ENCODE measurements around the gene MSH5.

Gene MSH5

DNA sequence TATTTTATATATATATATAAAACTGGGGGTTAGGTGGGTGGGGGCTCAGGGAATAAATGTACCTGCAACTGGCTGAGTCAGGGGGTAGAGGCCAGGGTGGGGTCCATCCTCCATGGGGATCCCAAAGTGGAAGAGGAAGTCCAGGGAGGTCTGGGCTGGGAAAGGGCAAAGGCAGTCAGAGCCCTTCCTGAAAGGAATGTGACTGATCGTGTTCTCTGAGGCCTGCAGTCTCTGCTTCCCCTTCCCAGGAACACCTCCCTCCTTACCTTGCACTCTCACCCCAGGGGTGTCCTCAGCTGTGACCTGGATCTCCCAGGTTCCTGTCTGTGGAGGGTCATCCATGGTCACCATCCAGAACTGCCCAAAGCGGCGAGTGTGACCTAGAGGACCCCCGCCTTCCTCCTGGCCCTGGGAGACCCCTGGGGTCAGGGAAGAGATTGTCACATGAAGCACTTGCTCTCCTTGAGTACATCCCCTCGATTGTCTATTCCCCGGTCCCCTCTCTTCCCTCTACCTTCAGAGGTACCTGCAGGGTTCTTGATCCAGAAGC lies 27.4 kb downstream of the MSH5 start:
- TF ChIP-seq ZFX (IDR thresholded peaks at IDR 0.05; ENCODE audit: borderline replicate concordance) = no peak
- no peak for TF ChIP-seq CTCF (IDR thresholded peaks at IDR 0.05)
- no peak overlapping the region for H3K27ac ChIP-seq

GRCh38 chr6:31768363-31769257 lies 28.8 kb downstream of the MSH5 start:
- no peak for TF ChIP-seq CTCF (IDR thresholded peaks at IDR 0.05)
- no peak for TF ChIP-seq ZFX (IDR thresholded peaks at IDR 0.05; ENCODE audit: borderline replicate concordance)
- H3K27ac ChIP-seq = no peak overlapping the region

- no peak for TF ChIP-seq ZFX (IDR thresholded peaks at IDR 0.05; ENCODE audit: borderline replicate concordance)
- peak; percentile 93 for TF ChIP-seq CTCF (IDR thresholded peaks at IDR 0.05)
- H3K27ac ChIP-seq = no peak overlapping the region
These were observed 30.0 kb downstream of the MSH5 start for GRCh38 chr6:31769684-31770371.

- TF ChIP-seq CTCF (IDR thresholded peaks at IDR 0.05) (no peak), ZFX (IDR thresholded peaks at IDR 0.05; ENCODE audit: borderline replicate concordance) (no peak)
- no peak overlapping the region for H3K27ac ChIP-seq
These were observed 31.1 kb downstream of the MSH5 start for GRCh38 chr6:31770860-31771259.

DNA sequence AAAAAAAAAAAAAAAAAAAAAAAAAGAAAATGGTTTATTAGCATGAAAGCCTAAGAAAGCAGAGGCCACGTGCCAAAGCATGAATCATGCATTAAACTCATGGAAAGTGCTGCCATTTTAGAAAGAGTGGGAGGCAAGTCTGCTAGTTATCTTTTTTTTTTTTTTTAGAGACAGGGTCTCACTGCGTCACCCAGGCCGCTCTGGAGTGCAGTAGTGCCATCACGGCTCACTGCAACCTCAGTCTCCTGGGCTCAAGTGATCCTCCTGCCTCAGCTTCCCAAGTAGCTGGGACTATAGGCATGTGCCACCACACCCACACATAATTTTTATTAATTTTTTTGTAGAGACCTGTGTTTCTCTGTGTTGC lies 32.2 kb downstream of the MSH5 start:
- TF ChIP-seq CTCF (IDR thresholded peaks at IDR 0.05) (no peak), ZFX (IDR thresholded peaks at IDR 0.05; ENCODE audit: borderline replicate concordance) (no peak)
- H3K27ac ChIP-seq = no peak overlapping the region

GRCh38 chr6:31775184-31775583 lies 35.4 kb downstream of the MSH5 start:
- H3K27ac ChIP-seq = peak overlapping the region; percentile 81
- TF ChIP-seq CTCF (IDR thresholded peaks at IDR 0.05) = no peak
- TF ChIP-seq ZFX (IDR thresholded peaks at IDR 0.05; ENCODE audit: borderline replicate concordance) = no peak
